ENCODE data around the gene GPRC5A.

The GPRC5A gene

GRCh38 chr12:12934556-12934955 is 43.2 kb downstream of the GPRC5A start:
- CTCF ChIA-PET = interaction anchor here (0.6 to 0.9 kb wide), 3 partner anchors 19 to 186 kb away, joined by 3 read pairs; no protein-coding TSS in a partner anchor
- POLR2A ChIA-PET (ENCODE audit: low non-redundant PET) = no interaction called here
- TF ChIP-seq, protein P1, sequence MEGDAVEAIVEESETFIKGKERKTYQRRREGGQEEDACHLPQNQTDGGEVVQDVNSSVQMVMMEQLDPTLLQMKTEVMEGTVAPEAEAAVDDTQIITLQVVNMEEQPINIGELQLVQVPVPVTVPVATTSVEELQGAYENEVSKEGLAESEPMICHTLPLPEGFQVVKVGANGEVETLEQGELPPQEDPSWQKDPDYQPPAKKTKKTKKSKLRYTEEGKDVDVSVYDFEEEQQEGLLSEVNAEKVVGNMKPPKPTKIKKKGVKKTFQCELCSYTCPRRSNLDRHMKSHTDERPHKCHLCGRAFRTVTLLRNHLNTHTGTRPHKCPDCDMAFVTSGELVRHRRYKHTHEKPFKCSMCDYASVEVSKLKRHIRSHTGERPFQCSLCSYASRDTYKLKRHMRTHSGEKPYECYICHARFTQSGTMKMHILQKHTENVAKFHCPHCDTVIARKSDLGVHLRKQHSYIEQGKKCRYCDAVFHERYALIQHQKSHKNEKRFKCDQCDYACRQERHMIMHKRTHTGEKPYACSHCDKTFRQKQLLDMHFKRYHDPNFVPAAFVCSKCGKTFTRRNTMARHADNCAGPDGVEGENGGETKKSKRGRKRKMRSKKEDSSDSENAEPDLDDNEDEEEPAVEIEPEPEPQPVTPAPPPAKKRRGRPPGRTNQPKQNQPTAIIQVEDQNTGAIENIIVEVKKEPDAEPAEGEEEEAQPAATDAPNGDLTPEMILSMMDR (conservative IDR thresholded peaks at IDR 0.05; ENCODE audit: low read depth) = no peak
- H3K27ac ChIP-seq = no peak overlapping the region
- DNase-seq (ENCODE audit: low spot score) = no peak

GRCh38 chr12:12936983-12937491 is 45.7 kb downstream of the GPRC5A start:
- POLR2A ChIA-PET (ENCODE audit: low non-redundant PET) = no interaction called here
- no peak overlapping the region for H3K27ac ChIP-seq
- TF ChIP-seq, protein P1 (conservative IDR thresholded peaks at IDR 0.05; ENCODE audit: low read depth) = no peak
- CTCF ChIA-PET = no interaction called here
- no peak for DNase-seq (ENCODE audit: low spot score)

DNA sequence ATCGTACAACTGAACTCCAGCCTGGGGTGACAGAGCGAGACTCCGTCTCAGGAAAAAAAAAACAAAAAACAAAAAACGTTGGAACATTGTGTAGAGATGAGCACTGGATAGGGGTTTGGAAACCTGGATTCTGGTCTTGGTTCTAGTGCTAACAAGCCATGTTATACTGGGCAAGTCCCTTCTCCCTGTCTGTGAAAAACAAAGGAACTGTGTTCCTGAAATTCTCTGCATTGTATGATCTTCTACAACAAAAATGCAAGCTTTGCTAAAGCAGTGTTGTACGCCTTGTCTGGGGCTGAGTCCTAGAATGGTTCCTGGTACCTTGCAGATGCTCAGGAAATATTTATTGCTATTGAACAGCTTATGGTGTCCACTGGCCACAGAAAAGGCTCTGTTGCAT is 47.2 kb downstream of the GPRC5A start:
- CTCF ChIA-PET = no interaction called here
- POLR2A ChIA-PET (ENCODE audit: low non-redundant PET) = interaction anchor here (0.6 kb wide), 1 partner anchor 929 kb away, joined by 3 read pairs; no protein-coding TSS in a partner anchor
- H3K27ac ChIP-seq = no peak overlapping the region
- TF ChIP-seq, protein P1 (conservative IDR thresholded peaks at IDR 0.05; ENCODE audit: low read depth) = no peak
- DNase-seq (ENCODE audit: low spot score) = no peak

- DNase-seq (ENCODE audit: low spot score) = no peak
- TF ChIP-seq, protein P1 (conservative IDR thresholded peaks at IDR 0.05; ENCODE audit: low read depth) = no peak
- POLR2A ChIA-PET (ENCODE audit: low non-redundant PET) = no interaction called here
- no peak overlapping the region for H3K27ac ChIP-seq
- CTCF ChIA-PET = interaction anchor here (0.6 to 1.0 kb wide), 3 partner anchors 25 to 267 kb away, joined by 3 read pairs; no protein-coding TSS in a partner anchor
These were observed 48.5 kb downstream of the GPRC5A start for GRCh38 chr12:12939888-12940287.

GRCh38 chr12:12941450-12942350 is 50.3 kb downstream of the GPRC5A start:
- H3K27ac ChIP-seq = no peak overlapping the region
- ChIA-PET CTCF (interaction anchor here (0.6 kb wide), 1 partner anchor 631 kb away, joined by 4 read pairs; no protein-coding TSS in a partner anchor), POLR2A (ENCODE audit: low non-redundant PET) (no interaction called here)
- TF ChIP-seq, protein P1 (conservative IDR thresholded peaks at IDR 0.05; ENCODE audit: low read depth) = no peak
- DNase-seq (ENCODE audit: low spot score) = no peak

DNA sequence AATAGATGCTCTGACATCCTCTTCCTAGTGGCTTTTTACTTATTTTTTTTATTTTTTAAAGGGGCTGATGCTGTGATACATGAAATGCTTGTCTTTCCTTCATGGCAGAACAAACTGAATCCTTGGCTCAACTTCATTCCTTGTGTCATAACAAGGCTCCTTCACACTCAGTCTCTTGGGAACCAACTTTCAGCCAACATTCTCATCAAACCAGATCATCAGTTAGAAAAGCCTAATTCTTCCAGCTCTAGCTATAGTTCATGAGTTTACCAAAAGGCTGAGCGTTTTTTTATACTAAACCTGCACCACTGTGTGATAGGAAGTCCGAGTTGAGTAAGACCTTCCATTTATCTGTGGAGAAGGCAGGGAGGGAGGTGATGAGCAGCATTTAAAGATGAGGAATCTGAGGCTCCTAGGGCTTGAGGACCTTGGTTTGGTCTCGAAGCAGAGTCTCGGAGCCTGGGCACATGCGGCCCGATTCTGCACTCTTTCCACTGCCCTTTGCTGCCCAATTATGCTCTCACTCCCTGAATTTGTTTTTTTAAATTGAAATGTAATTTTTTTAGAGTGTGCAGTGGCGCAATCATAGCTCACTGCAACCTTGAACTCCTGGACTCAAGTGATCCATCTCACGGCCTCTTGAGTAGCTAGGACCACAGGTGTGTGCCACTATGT is 52.4 kb downstream of the GPRC5A start:
- TF ChIP-seq, protein P1 (conservative IDR thresholded peaks at IDR 0.05; ENCODE audit: low read depth) = no peak
- CTCF ChIA-PET = no interaction called here
- H3K27ac ChIP-seq = no peak overlapping the region
- DNase-seq (ENCODE audit: low spot score) = no peak
- POLR2A ChIA-PET (ENCODE audit: low non-redundant PET) = no interaction called here

All from RWPE1 (cell line).